Head of caudate nucleus (tissue), 42 donors: ENCODE data around the gene PAH.

Experiments used
- DNase-seq, 42 donors: peaks; one replicate each; pipeline versions ENCODE4 v3.0.0 to v3.0.0-alpha.2; 2020 to 2021; ENCODE audit warnings: mixed read lengths in 7 of 42
- intact Hi-C: fragments of 100-400 bp; cut with DNase I; formaldehyde crosslinking; loops from one replicate; pipeline ENCODE4 v1.15.0; 2022

Gene PAH

DNA sequence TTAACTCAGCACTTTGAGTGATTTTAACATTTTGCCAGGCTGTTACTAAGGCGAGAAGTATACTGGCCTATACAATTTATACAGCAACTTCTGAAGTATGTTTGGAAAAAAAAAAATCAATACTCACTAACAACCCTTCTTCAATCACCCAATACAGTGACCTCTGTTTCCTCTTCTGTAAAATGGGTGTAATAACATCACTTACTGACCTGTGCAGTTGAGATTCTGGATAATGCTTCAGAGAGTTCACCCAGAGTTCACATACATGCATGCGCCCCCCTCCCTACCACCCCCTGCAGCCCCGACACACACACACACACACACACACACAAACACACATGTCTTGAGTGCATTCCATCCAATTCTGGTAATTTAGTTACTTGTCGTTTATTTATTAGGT lies 9.1 kb downstream of the PAH start:
- intact Hi-C loops = no loop called here

DNA sequence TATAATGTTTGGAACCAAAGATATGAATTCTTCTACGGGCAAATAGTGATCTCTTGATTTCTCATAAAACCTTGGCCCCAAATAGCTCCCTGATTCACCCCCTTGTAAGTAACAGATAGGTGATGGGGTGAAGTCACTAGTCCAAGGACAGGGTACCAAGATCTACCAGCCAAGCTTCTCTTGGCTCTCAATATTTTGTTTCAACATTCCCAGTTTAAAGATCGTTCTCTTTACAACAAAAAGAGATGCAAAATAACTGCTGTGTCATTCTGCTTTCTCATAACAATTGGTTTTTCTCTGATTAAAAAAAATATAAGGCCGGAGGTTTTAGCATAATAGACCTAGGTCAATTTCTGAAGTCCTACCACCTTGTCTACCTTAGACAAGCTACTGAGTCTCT lies 11.8 kb downstream of the PAH start:
- intact Hi-C loops = no loop called here
- no peak for DNase-seq

More for the DNA sequence above, 9.1 kb downstream of the PAH start:
- DNase-seq = no peak

DNA sequence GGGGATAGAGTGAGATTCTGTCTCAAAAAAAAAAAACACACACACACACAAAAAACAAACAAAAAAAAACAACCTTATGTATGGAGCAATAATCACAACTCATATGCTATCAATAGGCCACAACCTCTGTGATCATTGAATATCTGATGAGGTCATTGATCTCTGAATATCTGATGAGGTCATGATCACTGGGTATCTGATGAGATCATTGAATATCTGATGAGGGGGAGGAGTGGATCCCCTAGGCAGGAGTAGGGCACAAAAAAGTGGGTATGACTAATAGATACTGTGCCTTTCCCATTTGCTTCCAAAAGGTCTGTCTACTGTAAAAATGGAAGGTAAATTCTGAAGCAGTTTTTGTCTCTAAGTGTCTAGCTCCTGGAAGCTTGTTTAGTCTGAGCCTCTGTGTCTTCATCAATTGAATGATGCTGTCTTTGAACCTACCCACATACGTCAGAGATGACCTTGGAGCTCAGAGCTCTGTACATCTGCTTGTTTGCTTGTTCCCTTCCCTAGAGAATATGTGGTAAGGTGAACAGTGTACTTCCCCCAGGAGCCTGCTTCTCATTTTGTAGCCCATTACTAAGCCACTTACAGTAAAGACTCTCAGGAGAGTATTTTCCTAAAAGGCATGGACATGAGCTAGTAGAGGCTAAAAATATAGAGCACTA lies 13.6 kb downstream of the PAH start:
- intact Hi-C loops = no loop called here
- DNase-seq = no peak

DNA sequence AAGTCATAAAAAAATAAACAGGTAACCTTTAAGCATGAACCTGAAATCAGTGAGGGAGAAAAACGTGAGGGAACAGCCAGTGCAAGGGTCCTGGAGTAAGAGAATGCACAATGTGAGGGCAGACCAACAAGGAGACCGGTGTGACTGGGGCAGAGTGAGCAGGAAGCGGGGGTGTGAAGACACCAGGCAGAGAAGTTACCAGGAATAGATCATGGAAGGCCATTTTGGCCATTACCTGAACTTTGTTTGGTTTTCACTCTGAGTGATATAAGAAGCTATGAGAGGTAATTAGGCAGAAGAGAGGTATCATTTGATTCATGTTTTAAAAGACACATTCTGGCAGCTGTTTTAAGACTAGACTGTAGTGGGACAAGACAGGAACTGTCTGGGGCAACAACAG lies 15.0 kb downstream of the PAH start:
- DNase-seq = no peak
- intact Hi-C loops = no loop called here

DNA sequence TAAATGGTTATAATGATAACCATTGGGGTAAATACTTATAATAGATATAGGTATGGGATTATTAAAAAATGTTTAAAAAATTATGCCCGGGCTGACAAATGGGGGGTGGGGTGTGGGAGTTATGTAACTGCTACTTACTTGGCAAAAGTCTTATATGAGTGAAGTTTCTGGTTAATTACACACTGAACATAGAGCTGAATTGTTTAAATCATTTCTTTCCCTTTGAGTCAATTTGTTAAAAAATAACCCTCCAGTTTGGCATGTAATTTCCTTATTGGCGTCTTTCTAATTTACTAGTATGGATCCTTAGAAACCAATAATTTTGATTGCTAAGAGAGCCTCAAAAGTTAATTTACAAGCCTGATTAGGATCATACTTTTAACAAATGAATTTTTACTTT lies 16.7 kb downstream of the PAH start:
- DNase-seq = no peak

DNA sequence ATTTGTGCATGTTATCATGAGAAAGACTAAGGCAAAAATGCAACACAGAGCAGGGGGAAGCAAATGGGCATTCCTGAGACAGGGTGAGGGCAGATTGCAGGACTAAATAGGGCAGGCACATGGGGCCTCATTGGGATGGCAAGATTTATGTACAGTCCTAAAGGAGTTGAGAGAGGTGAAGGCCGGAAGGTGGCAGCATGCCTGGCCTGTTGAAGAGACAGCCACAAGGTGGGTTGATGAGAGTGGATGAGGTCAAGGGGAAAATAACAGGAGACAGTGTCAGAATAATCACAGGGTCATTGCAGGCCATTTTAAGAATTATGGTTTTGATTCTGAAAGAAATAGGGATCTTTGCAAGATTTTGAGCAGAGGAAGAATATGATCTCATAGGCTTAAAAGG lies 21.0 kb downstream of the PAH start:
- intact Hi-C loops = no loop called here
- no peak for DNase-seq

More for the DNA sequence above, 16.7 kb downstream of the PAH start:
- intact Hi-C loops = no loop called here

DNA sequence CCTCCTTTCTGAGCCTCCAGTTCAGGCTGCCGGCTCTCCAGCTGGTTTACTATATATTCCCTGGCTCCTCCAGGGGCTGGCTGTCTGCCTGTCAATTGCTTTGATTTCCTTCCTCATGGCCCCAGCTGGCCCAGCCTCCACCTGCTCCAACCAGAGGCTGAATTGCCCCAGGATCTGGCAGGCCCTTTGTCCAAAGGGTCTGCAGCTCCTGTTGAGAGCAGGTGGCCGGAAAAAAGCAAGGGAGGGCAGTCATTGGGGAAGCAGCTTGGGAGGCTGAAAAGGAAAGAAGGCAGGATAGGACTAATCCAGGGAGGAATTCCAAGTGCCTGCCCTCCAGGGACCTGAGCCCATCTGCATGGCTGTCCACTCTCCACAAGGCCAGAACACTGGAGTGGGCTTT lies 25.3 kb downstream of the PAH start:
- intact Hi-C loops = no loop called here
- no peak for DNase-seq

DNA sequence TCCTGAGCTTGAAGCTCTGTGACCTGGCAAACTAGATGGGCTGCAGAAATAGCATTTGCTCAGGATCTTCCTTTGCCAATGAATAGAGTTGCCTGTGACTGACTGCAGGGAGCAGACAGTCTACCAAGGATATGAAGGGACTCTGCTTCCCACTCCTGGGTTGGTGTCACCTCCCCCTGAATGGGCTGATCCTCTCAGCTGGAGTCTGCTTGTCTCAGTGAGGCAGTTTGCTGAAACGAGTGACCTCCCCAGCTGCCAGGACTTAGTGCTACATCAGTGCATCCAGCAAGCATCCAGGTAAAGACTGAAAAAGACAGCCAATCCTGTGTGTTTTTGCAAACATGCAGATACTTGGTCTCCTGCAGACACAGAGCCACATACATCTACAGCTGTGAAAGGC lies 28.5 kb downstream of the PAH start:
- DNase-seq = no peak
- intact Hi-C loops = no loop called here

DNA sequence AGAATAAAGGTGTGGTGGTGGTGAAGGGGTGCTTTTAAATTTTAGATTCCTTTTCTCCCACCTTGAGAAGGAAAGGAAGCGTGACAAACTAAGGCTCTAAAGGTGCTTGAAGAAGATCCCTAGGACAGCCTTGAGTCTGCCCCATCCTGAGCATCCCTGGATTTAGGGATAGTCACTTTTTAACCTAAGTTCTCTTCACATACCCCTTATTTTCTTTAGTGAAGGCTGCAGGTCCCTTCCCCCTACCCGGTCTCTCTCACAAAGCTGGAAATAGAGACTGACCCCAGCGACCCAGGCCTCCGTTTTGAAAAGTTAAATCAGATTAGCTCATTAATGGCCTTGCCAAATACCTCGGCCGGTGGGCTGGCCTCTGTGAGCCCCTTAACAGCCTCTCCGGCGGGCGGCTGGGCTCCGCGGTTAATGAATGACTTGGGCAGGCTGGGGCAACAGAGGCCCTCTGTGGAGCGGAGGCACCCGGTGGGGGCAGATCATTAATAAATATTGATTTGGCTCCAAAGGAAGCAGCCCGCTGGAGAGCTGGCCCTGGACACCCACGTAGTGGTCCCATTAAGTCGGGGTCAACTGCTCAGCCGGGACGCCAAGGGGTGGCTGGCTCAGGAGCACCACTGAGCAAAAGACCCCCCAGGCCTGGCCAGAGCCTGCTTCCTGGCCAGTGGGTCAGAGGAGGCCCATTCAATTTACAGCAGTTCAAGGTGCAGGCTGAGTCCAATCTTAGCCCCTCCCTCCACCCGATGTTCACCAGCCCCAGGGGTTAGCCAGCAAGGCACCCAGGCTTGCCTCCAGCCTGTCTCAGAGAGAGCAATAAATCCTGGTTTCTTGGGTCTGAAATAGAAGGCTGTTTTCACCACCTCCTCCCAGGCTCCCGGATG lies 31.8 kb downstream of the PAH start:
- intact Hi-C loops = no loop called here
- no peak for DNase-seq

DNA sequence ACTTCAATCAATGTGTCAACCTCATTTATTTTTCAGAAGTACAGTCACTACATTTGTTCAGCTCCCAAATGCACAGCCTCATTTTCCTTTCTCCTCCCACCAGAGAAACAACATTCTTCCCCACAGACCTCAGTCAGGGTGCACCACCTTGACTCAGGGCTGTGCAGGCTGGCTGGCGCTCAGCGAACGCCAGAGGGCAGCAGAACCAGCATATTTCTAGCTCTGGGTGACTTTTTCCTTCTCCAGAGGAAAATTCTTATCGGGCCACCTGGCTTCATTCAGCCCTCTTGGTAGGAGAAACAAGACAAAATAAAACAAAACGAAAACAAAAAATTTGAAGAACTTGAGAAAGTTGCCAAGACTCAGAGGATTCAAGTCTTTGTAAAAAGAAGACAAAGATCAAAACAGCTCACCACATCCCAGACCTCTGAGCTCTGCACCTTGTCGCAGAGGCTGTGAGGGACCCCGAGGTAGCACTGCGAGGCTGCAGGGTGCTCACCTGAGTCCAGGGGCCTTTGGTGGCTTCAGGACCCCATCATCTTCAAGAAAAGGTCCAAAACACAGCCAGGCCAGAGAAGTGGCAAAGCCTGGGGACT lies 33.7 kb downstream of the PAH start:
- peak; percentile 40 to 85 (median 69) for DNase-seq
- intact Hi-C loops = no loop called here

DNA sequence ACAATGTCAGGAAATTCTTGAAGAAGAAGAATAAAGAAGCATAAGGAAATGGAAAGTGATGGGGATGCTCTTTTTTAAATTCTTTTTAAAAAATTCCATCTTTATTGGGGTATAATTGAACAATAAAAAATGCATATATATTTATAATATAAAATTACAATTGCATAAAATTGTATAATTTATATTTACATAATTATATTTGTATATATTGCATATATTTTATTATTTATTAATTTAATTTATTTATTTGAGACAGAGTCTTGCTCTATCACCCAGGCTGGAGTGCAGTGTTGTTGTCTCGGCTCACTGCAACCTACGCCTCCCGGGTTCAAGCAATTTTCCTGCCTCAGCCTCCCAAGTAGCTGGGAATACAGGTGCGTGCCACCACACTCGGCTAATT lies 36.3 kb downstream of the PAH start:
- intact Hi-C loops = no loop called here
- no peak for DNase-seq

DNA sequence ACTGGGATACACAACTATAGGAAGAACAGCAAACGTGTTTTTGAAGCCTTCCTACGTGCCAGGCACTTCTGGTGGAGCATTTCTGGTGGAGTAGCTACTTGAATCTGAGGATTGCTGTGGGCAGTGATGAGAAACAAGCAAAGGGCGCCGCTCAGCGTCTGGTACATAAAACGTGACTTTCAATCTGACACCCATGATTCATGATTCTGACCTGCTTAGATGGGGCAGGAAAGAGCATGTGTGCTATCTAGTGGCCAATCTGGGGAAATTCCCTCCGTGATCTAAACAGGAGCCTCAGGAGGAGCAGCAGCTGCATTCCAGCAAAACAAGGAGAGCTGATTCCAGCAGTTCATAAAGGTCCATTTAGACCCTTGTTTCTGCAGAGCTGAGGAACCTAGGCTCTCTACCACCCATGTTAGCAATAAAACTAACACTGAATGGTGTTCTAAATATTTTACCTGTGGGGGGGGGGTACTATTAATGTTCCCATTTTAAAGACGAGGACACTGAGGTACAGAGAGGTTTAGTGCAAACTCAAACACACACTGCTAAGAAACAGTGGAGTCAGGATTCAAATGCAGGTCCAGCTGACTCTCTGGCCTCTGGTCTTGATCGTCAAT lies 37.8 kb downstream of the PAH start:
- DNase-seq = peak in 41 of 42 donors; percentile 14 to 76 (median 41)

DNA sequence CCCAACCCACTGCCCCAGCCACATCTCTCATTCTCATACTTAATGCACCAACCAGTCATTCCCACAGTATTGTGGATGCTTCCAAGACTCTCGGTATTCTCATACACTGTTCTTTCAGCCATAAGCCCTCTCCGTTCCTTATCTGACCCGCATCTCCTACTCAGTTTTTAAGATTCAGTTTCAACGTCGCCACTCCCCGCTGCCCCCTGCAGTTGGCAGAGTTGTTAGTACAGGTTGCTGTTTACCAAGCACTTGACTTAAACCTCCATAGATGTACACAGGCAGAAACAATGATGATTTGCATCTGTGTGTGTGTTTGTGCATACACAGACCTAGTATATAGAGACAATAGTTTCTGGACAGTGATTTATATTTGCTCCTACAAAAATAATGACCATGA lies 40.2 kb downstream of the PAH start:
- intact Hi-C loops = no loop called here
- no peak for DNase-seq

More for the DNA sequence above, 37.8 kb downstream of the PAH start:
- intact Hi-C loops = no loop called here

DNA sequence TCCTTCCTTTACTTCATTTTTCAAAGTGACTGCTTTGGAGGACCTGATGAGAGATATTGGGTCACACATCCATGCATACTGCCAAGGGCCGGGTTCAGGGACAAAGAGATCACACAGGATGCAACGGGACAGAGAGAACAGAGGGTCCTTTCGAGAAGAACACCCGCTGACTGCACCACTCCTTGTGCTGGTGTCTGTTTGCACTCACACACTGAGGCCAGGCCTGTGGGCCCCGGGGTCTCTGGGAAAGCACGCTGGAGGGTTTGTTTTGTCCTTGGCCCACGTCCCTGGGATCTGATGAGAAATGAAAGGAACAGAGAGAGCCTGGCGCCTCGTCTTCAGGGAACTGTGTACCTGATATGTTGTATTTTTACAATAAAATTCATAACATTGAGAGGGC lies 42.2 kb downstream of the PAH start:
- intact Hi-C loops = no loop called here
- DNase-seq = peak in 28 of 42 donors; percentile 5 to 57 (median 26)

DNA sequence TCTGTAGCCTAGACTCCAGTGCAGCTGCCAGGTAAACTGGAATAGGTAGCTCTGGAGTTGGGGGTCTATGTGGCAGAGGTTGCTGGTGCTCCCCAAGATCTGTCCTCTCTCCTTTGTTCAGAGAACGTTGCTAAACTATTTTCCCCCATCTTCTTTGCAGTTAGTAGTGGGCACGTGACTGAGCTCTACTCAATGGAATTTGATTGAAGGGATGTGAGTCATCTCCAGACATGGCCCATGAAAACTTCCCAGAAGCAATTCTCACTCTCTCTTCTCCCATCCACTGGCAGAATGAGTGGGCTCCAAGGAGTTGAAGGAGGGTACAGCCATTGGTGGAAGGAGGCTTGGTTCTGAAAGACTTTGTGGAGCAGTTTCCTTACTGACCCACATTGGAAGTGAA lies 44.0 kb downstream of the PAH start:
- no peak for DNase-seq
- intact Hi-C loops = no loop called here

DNA sequence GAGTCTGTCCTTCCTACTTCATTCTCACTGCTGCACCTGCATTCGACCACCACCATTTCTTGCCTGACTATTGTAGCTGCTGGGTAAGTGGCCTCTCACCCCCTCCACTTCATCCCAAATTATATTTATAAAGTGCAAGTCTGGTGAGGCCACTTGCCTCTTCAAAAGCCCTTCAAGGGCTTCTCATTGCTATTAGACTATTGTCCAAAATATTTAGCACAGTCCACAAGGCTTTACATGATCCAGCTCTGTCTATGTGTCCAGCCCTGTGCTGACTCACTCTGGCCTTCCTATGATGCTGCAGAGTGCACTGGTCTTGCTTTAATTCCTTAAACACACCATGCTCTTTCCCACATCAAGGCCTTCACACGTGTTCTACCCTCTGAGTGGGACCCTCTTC lies 46.0 kb downstream of the PAH start:
- DNase-seq = no peak
- intact Hi-C loops = no loop called here

DNA sequence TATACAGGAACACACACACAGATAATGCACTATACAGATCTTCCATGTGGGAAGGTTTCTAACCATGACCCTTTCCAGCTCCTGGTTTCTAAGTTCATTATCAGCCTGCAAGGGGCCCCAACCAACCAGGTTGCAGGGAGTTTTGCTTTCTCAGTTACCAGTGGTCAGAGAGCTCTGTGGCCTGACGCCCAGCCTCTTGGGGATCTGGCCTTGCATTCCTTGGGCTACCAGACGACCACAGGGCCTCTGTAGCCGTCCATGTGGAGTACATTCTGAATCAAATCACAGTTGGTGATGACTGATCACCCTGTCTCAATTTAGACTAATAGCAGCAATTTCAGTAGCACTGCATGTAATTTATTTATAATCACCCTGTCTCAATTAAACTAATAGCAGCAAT lies 47.5 kb downstream of the PAH start:
- intact Hi-C loops = no loop called here
- DNase-seq = no peak

DNA sequence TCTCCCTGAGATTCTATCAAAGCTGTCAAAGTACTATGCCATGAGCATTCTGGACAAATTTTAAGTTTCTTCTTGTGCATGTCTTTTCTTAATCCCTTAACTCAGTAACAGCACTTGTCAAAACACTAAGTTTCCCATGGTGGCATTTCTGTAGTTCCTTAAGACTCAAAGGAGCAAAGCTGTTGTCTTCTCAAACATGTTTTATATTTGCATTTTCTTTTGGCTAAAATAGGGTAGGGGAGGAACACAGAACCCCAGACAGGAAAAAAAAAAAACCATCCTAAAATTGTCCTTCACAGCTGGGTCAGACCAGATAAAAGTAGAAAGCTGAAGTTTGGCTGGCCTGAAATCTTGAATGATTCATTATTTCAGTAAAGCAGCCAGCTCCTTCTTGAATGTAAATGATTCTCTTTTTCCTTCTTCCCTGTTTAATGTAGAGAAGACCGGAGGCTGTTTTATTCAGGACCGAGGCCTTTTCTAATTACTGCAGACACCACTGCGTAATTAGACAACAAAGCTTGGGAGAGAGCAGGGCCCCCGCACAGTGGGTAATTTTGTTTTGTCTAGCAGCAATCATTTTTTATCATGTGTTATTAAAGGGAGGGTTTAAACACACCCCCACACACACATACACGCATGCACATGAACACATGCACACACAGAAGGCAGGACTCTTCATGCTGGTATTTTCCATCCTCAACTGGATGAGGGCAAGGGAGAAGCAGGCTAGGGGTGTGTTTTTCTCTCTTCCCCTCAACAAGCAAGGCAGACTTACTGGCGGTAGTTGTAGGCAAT lies 51.0 kb downstream of the PAH start:
- no peak for DNase-seq
- intact Hi-C loops = no loop called here

DNA sequence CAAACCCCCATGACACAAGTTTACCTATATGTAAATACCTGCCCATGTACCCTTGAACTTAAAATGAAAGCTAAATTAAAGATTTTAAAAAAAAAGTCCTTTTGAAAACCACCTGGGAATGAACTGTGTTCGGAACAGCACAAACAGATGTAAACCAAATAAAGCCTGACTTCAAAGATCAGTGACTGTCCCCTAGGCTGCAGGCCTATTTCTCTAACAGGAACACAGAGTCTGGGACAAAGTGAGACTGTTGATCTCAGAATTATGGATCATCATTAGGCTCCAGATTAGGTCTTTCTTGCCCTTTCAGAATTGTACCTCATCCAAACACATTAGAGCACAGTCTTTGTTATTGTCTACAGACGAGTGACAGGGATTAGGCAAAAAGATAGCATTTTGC lies 54.6 kb downstream of the PAH start:
- no peak for DNase-seq
- intact Hi-C loops = no loop called here
